Common myeloid progenitor, CD34-positive (primary cell): ENCODE data around the gene RSF1.
"Not testable (repeated sequence)": the region's sequence is repeated elsewhere in the genome, so short reads cannot be mapped to it uniquely, and the experiment has no call there.

Source experiments
- CTCF ChIA-PET: fragments of 350-600 bp; sonication (Branson Sonifier 250); formaldehyde crosslinking; loops from one replicate; lab custom pipeline; 2021; ENCODE audit warnings: antibody characterized with exemption; lab: Charles Lee
- POLR2A ChIA-PET: fragments of 350-600 bp; sonication (Branson Sonifier 250); formaldehyde crosslinking; loops from one replicate; lab custom pipeline; 2021; ENCODE audit warnings: antibody characterized with exemption; lab: Charles Lee
- DNase-seq, 3 donors: peaks; one replicate each; pipeline versions ENCODE4 v3.0.0 to v3.0.0-alpha.2; 2013
- H3K27ac ChIP-seq, 2 experiments: 1 replicate in 1 of 2; 2 replicates in 1 of 2; pipeline ENCODE4 v1.7.0; 2013; ENCODE audit warnings: inconsistent platforms in 2 of 2, low read length in 2 of 2, mild to moderate bottlenecking in 2 of 2, low read depth in 1 of 2, moderate library complexity in 1 of 2; ENCODE audit not compliant: severe bottlenecking in 2 of 2, insufficient read depth in 1 of 2, poor library complexity in 1 of 2
- H3K27me3 ChIP-seq, 5 experiments: replicated peaks in 2 of 5; 1 replicate in 3 of 5; 2 replicates in 2 of 5; pipeline versions ENCODE4 v1.6.1 to v1.7.0; 2013; ENCODE audit warnings: low read length in 4 of 5, mild to moderate bottlenecking in 2 of 5, moderate library complexity in 2 of 5, inconsistent platforms in 1 of 5; ENCODE audit not compliant: insufficient read depth in 5 of 5, control insufficient read depth in 4 of 5
- H3K36me3 ChIP-seq, 4 experiments: 1 replicate in 2 of 4; 2 replicates in 2 of 4; pipeline versions ENCODE4 v1.6.1 to v1.7.0; 2013; ENCODE audit warnings: low read length in 3 of 4, control low read depth in 1 of 4, mild to moderate bottlenecking in 1 of 4; ENCODE audit not compliant: control insufficient read depth in 4 of 4, insufficient read depth in 4 of 4
- H3K4me1 ChIP-seq, 4 experiments: 1 replicate in 3 of 4; 2 replicates in 1 of 4; pipeline versions ENCODE4 v1.6.1 to v1.7.1; 2013; ENCODE audit warnings: low read length in 3 of 4, mild to moderate bottlenecking in 3 of 4, control low read depth in 1 of 4, inconsistent platforms in 1 of 4, moderate library complexity in 1 of 4; ENCODE audit not compliant: control insufficient read depth in 4 of 4, insufficient read depth in 4 of 4; ENCODE audit errors: control extremely low read depth in 1 of 4
- H3K4me3 ChIP-seq, 7 experiments: 1 replicate in 4 of 7; 2 replicates in 3 of 7; pipeline versions ENCODE4 v1.5.1 to v1.7.0; 2013; ENCODE audit warnings: mild to moderate bottlenecking in 7 of 7, low read length in 6 of 7, moderate library complexity in 6 of 7, inconsistent platforms in 2 of 7, low read depth in 2 of 7, control low read depth in 1 of 7; ENCODE audit not compliant: insufficient read depth in 4 of 7, control insufficient read depth in 1 of 7; ENCODE audit errors: extremely low read depth in 1 of 7
- H3K9me3 ChIP-seq, 5 experiments: 1 replicate in 4 of 5; 2 replicates in 1 of 5; pipeline versions ENCODE4 v1.6.1 to v1.7.1; 2013; ENCODE audit warnings: low read length in 4 of 5, mild to moderate bottlenecking in 2 of 5, inconsistent platforms in 1 of 5, low read depth in 1 of 5, moderate library complexity in 1 of 5; ENCODE audit not compliant: control insufficient read depth in 4 of 5, insufficient read depth in 2 of 5; ENCODE audit errors: control extremely low read depth in 1 of 5
- WGBS: methylation state at CpG from one replicate; pipeline ENCODE4 v1.1.5; 2013; ENCODE audit not compliant: insufficient coverage; 5-methylcytosine and 5-hydroxymethylcytosine counted together

The RSF1 gene

GRCh38 chr11:77637345-77638165 is 183.0 kb downstream of the RSF1 start, which contains the start of gene CLNS1A:
Gene CLNS1A, minus strand, starts transcription at chr11:77637794. Its CDS starts 80 bp downstream, at chr11:77637714.
- Histone ChIP-seq H3K27ac (peak within 1 kb of the TSS; percentile 44 to 89), H3K4me1 (peaks cover 18 to 48% (median 39%) of the 10 kb centered on the region in 4 experiments), H3K36me3 (peaks cover 0 to 3% (median 0%) of the 10 kb centered on the region in 4 experiments), H3K27me3 (no peaks in the 10 kb centered on the region), H3K9me3 (peaks cover 0 to 7% (median 4%) of the 10 kb centered on the region in 5 experiments), H3K4me3 (peak within 1 kb of the TSS; percentile 64 to 92 (median 86))
- peak; percentile 88 to 92 (median 90) for DNase-seq
- CTCF ChIA-PET: interaction anchor here (1.0 to 1.5 kb wide), 2 partner anchors 18 to 449 kb away, joined by 3 read pairs; no protein-coding TSS in a partner anchor
- POLR2A ChIA-PET: interaction anchor here (0.6 kb wide), 1 partner anchor 442 kb away, joined by 3 read pairs; no protein-coding TSS in a partner anchor
- 0% methylated on average over 38 of the region's 41 CpGs for WGBS

- Histone ChIP-seq H3K4me1 (peaks cover 18 to 48% (median 39%) of the 10 kb centered on the region in 4 experiments), H3K9me3 (peaks cover 0 to 7% (median 4%) of the 10 kb centered on the region in 5 experiments), H3K4me3 (peak overlapping the region in 6 of 7 experiments; percentile 64 to 92 (median 87)), H3K27ac (peak overlapping the region; percentile 44 to 89), H3K27me3 (no peaks in the 10 kb centered on the region), H3K36me3 (peaks cover 0 to 6% (median 4%) of the 10 kb centered on the region in 4 experiments)
- ChIA-PET POLR2A (interaction anchor here (0.6 kb wide), 1 partner anchor 441 kb away, joined by 3 read pairs; no protein-coding TSS in a partner anchor), CTCF (interaction anchor here (1.5 kb wide), 1 partner anchor 17 kb away, joined by 3 read pairs; no protein-coding TSS in a partner anchor)
- DNase-seq: peak; percentile 22 to 76 (median 63)
- WGBS: 0% methylated on average over 3 of the region's 14 CpGs
Measured at GRCh38 chr11:77636731-77637344, 183.7 kb downstream of the RSF1 start.

- CTCF ChIA-PET: interaction anchor here (0.6 to 2.4 kb wide), 3 partner anchors 14 to 466 kb away, joined by 3 to 13 read pairs (median 4); no protein-coding TSS in a partner anchor
- DNase-seq: peak in 2 of 3 donors; percentile 4 to 16
- H3K4me3 ChIP-seq: peak overlapping the region in 2 of 7 experiments; percentile 35 to 45
- peaks cover 18 to 52% (median 39%) of the 10 kb centered on the region in 4 experiments for H3K4me1 ChIP-seq
- POLR2A ChIA-PET, H3K27me3 ChIP-seq, H3K27ac ChIP-seq, H3K9me3 ChIP-seq: not testable (repeated sequence)
- peaks cover 0 to 20% (median 7%) of the 10 kb centered on the region in 4 experiments for H3K36me3 ChIP-seq
- WGBS: 85% methylated on average over 5 of the region's 5 CpGs
Measured at GRCh38 chr11:77633926-77634325, 186.6 kb downstream of the RSF1 start.

GRCh38 chr11:77630157-77630710 is 190.3 kb downstream of the RSF1 start:
- ChIA-PET CTCF (interaction anchor here (1.0 to 1.2 kb wide), 2 partner anchors 11 to 23 kb away, joined by 3 to 7 read pairs; no protein-coding TSS in a partner anchor), POLR2A (no interaction called here)
- WGBS: 67% methylated on average over 1 of the region's 4 CpGs
- no peak for DNase-seq
- Histone ChIP-seq H3K4me3 (no peak overlapping the region), H3K27ac (no peak overlapping the region), H3K36me3 (peaks cover 9 to 44% (median 20%) of the 10 kb centered on the region in 4 experiments), H3K4me1 (peaks cover 6 to 26% (median 19%) of the 10 kb centered on the region in 4 experiments), H3K9me3 (no peaks in the 10 kb centered on the region), H3K27me3 (no peaks in the 10 kb centered on the region)

GRCh38 chr11:77619576-77620198 is 200.8 kb downstream of the RSF1 start:
- H3K4me1 ChIP-seq: no peaks in the 10 kb centered on the region
- ChIA-PET POLR2A (interaction anchor here (0.6 to 1.3 kb wide), 2 partner anchors 10 to 573 kb away, joined by 3 read pairs; no protein-coding TSS in a partner anchor), CTCF (interaction anchor here (1.0 to 4.8 kb wide), 14 partner anchors 8 to 493 kb away, joined by 3 to 18 read pairs (median 6); no protein-coding TSS in a partner anchor)
- H3K4me3 ChIP-seq: no peak overlapping the region
- H3K27ac ChIP-seq: no peak overlapping the region
- WGBS: 100% methylated on average over 2 of the region's 3 CpGs
- H3K9me3 ChIP-seq: no peaks in the 10 kb centered on the region
- peak; percentile 52 to 69 (median 59) for DNase-seq
- no peaks in the 10 kb centered on the region for H3K27me3 ChIP-seq
- peaks cover 14 to 76% (median 50%) of the 10 kb centered on the region in 4 experiments for H3K36me3 ChIP-seq

- Histone ChIP-seq H3K4me1 (no peaks in the 10 kb centered on the region), H3K9me3 (no peaks in the 10 kb centered on the region), H3K4me3 (no peak overlapping the region), H3K36me3 (peaks cover 17 to 73% (median 48%) of the 10 kb centered on the region in 4 experiments), H3K27ac (no peak overlapping the region), H3K27me3 (no peaks in the 10 kb centered on the region)
- WGBS: no CpG with 5 or more reads among the region's 3 CpGs
- no peak for DNase-seq
- ChIA-PET POLR2A (interaction anchor here (0.6 kb wide), 1 partner anchor 12 kb away, joined by 3 read pairs; no protein-coding TSS in a partner anchor), CTCF (interaction anchor here (1.3 to 4.8 kb wide), 5 partner anchors 12 to 147 kb away, joined by 3 to 18 read pairs (median 5); no protein-coding TSS in a partner anchor)
Measured at GRCh38 chr11:77617892-77618291, 202.6 kb downstream of the RSF1 start.
